Ecto neural progenitor cell (in vitro differentiated cells): ENCODE measurements around the gene ZNF236.

Experiments
- DNase-seq: peaks from one replicate; pipeline ENCODE4 v3.0.0-alpha.2; 2018; ENCODE audit warnings: low spot score

The ZNF236 gene

GRCh38 chr18:76821356-76821874, 942 bp upstream of the ZNF236 start:
- no peak for DNase-seq

- DNase-seq, result peak; percentile 77
Observed at GRCh38 chr18:76821875-76822505, 367 bp upstream of the ZNF236 start.

GRCh38 chr18:76823161-76823538, 793 bp downstream of the ZNF236 start:
- no peak for DNase-seq

- DNase-seq, result peak; percentile 76
Observed at GRCh38 chr18:76823587-76824011, 1.2 kb downstream of the ZNF236 start.

GRCh38 chr18:76824145-76824676, 1.9 kb downstream of the ZNF236 start:
- DNase-seq, result no peak

GRCh38 chr18:76824754-76825153, 2.4 kb downstream of the ZNF236 start:
- no peak for DNase-seq

- DNase-seq, result no peak
Observed at GRCh38 chr18:76827205-76828200, 5.1 kb downstream of the ZNF236 start.

GRCh38 chr18:76834379-76834778, 12.0 kb downstream of the ZNF236 start:
- DNase-seq, result no peak

- no peak for DNase-seq
Observed at GRCh38 chr18:76835380-76835779, 13.0 kb downstream of the ZNF236 start.

GRCh38 chr18:76837071-76837470, 14.7 kb downstream of the ZNF236 start:
- DNase-seq, result no peak

GRCh38 chr18:76838182-76838581, 15.8 kb downstream of the ZNF236 start:
- no peak for DNase-seq

GRCh38 chr18:76839086-76839794, 16.9 kb downstream of the ZNF236 start:
- no peak for DNase-seq

GRCh38 chr18:76842837-76843530, 20.6 kb downstream of the ZNF236 start:
- DNase-seq, result no peak

- DNase-seq, result no peak
Observed at GRCh38 chr18:76844144-76844543, 21.8 kb downstream of the ZNF236 start.

GRCh38 chr18:76844742-76845477, 22.6 kb downstream of the ZNF236 start:
- DNase-seq, result no peak

GRCh38 chr18:76846217-76846616, 23.9 kb downstream of the ZNF236 start:
- DNase-seq, result no peak

GRCh38 chr18:76847916-76848315, 25.6 kb downstream of the ZNF236 start:
- DNase-seq, result no peak

GRCh38 chr18:76850112-76850511, 27.8 kb downstream of the ZNF236 start:
- no peak for DNase-seq

GRCh38 chr18:76855594-76855993, 33.2 kb downstream of the ZNF236 start:
- no peak for DNase-seq

- DNase-seq, result no peak
Observed at GRCh38 chr18:76857476-76857875, 35.1 kb downstream of the ZNF236 start.
